Esophagus squamous epithelium (tissue), 4 donors: Measurements from ENCODE around the gene RIC8A.

ENCODE experiments used
- CTCF ChIP-seq, 6 experiments: fragments of 450-650 bp in 4 of 6; fragments of 200-600 bp in 2 of 6; sonication (generic) in 2 of 6; IDR thresholded peaks; one replicate each; pipeline ENCODE4 v1.5.1; 2016 to 2019; ENCODE audit warnings: antibody characterized with exemption in 6 of 6, mild to moderate bottlenecking in 4 of 6, moderate library complexity in 4 of 6
- POLR2A ChIP-seq, 4 donors: fragments of 450-650 bp; IDR thresholded peaks; one replicate each; pipeline ENCODE4 v1.6.1; 2017; ENCODE audit warnings: antibody characterized with exemption in 4 of 4, mild to moderate bottlenecking in 4 of 4, moderate library complexity in 3 of 4

- TF ChIP-seq CTCF (IDR thresholded peaks at IDR 0.05) (no peak), POLR2A (IDR thresholded peaks at IDR 0.05) (no peak)
These were observed 1.4 kb downstream of the RIC8A start for GRCh38 chr11:208917-209260.
